ENCODE measurements around the gene ETV1. TPM values are rescaled to one million over a fixed set of nuclear protein-coding genes. Genes with fewer than 3 reads are reported as not detected.

The ETV1 gene
- total RNA-seq, 1 donor from 2014 or later, result 4.2 TPM

- no peaks in the 10 kb centered on the region for H3K27me3 ChIP-seq
- intact Hi-C loops (cut with DNase I), result no loop called here
- H3K4me3 ChIP-seq, result no peak overlapping the region
- TF ChIP-seq POLR2A (IDR thresholded peaks at IDR 0.05), result no peak
- TF ChIP-seq, protein P1, sequence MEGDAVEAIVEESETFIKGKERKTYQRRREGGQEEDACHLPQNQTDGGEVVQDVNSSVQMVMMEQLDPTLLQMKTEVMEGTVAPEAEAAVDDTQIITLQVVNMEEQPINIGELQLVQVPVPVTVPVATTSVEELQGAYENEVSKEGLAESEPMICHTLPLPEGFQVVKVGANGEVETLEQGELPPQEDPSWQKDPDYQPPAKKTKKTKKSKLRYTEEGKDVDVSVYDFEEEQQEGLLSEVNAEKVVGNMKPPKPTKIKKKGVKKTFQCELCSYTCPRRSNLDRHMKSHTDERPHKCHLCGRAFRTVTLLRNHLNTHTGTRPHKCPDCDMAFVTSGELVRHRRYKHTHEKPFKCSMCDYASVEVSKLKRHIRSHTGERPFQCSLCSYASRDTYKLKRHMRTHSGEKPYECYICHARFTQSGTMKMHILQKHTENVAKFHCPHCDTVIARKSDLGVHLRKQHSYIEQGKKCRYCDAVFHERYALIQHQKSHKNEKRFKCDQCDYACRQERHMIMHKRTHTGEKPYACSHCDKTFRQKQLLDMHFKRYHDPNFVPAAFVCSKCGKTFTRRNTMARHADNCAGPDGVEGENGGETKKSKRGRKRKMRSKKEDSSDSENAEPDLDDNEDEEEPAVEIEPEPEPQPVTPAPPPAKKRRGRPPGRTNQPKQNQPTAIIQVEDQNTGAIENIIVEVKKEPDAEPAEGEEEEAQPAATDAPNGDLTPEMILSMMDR (IDR thresholded peaks at IDR 0.05), result no peak
- no peak for TF ChIP-seq POLR2AphosphoS5 (IDR thresholded peaks at IDR 0.05; ENCODE audit: insufficient read depth in 1 of 2, low read depth in 1 of 2)
- no peaks in the 10 kb centered on the region for H3K9me3 ChIP-seq
- no peaks in the 10 kb centered on the region for H3K4me1 ChIP-seq
- H3K27ac ChIP-seq, result no peak overlapping the region
- DNase-seq (ENCODE audit: extremely low spot score in 2 of 2), result no peak
- H3K36me3 ChIP-seq, result no peaks in the 10 kb centered on the region
Observed at GRCh38 chr7:13894377-13894776, 95.1 kb downstream of the ETV1 start.

GRCh38 chr7:13890793-13891192 is 98.7 kb downstream of the ETV1 start:
- no peaks in the 10 kb centered on the region for H3K27me3 ChIP-seq
- no peaks in the 10 kb centered on the region for H3K36me3 ChIP-seq
- no peaks in the 10 kb centered on the region for H3K9me3 ChIP-seq
- no peak overlapping the region for H3K4me3 ChIP-seq
- no peak overlapping the region for H3K27ac ChIP-seq
- DNase-seq (ENCODE audit: extremely low spot score in 2 of 2), result no peak
- intact Hi-C loops (cut with DNase I), result no loop called here
- TF ChIP-seq POLR2A (IDR thresholded peaks at IDR 0.05), result no peak
- no peak for TF ChIP-seq POLR2AphosphoS5 (IDR thresholded peaks at IDR 0.05; ENCODE audit: insufficient read depth in 1 of 2, low read depth in 1 of 2)
- TF ChIP-seq, protein P1 (IDR thresholded peaks at IDR 0.05), result no peak
- no peaks in the 10 kb centered on the region for H3K4me1 ChIP-seq

- intact Hi-C loops (cut with DNase I), result no loop called here
- Histone ChIP-seq H3K27ac (no peak overlapping the region), H3K4me3 (no peak overlapping the region), H3K4me1 (no peaks in the 10 kb centered on the region), H3K36me3 (no peaks in the 10 kb centered on the region), H3K27me3 (no peaks in the 10 kb centered on the region), H3K9me3 (no peaks in the 10 kb centered on the region)
- TF ChIP-seq, protein P1 (IDR thresholded peaks at IDR 0.05), result no peak
- TF ChIP-seq POLR2A (IDR thresholded peaks at IDR 0.05), result no peak
- TF ChIP-seq POLR2AphosphoS5 (IDR thresholded peaks at IDR 0.05; ENCODE audit: insufficient read depth in 1 of 2, low read depth in 1 of 2), result no peak
- no peak for DNase-seq (ENCODE audit: extremely low spot score in 2 of 2)
Observed at GRCh38 chr7:13886356-13886755, 103.1 kb downstream of the ETV1 start.

DNA sequence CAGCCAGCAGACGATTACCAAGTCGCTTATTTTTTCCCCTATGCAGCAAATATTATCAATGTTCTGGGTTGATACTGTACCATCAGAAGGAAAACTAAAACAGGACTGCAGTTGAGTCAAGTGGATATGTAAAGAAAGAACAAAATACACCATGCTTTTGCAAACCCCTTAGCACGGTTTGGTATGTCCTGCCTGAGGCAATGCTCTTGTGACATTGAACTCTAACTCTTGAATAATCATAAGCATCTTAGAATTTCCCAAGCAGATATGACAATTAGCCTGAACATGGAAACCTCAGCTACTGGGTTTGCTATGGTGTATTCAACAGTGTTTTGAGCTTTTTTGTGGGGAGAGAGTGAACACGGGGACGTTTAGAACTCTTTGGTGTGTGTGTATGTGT is 107.4 kb downstream of the ETV1 start:
- Histone ChIP-seq H3K27ac (no peak overlapping the region), H3K4me3 (no peak overlapping the region), H3K9me3 (no peaks in the 10 kb centered on the region), H3K36me3 (no peaks in the 10 kb centered on the region), H3K27me3 (no peaks in the 10 kb centered on the region), H3K4me1 (no peaks in the 10 kb centered on the region)
- TF ChIP-seq POLR2AphosphoS5 (IDR thresholded peaks at IDR 0.05; ENCODE audit: insufficient read depth in 1 of 2, low read depth in 1 of 2) (no peak), POLR2A (IDR thresholded peaks at IDR 0.05) (no peak)
- TF ChIP-seq, protein P1 (IDR thresholded peaks at IDR 0.05), result no peak
- intact Hi-C loops (cut with DNase I), result no loop called here
- no peak for DNase-seq (ENCODE audit: extremely low spot score in 2 of 2)

- TF ChIP-seq, protein P1 (IDR thresholded peaks at IDR 0.05), result no peak
- TF ChIP-seq POLR2A (IDR thresholded peaks at IDR 0.05) (no peak), POLR2AphosphoS5 (IDR thresholded peaks at IDR 0.05; ENCODE audit: insufficient read depth in 1 of 2, low read depth in 1 of 2) (no peak)
- intact Hi-C loops (cut with DNase I), result no loop called here
- H3K4me1 ChIP-seq, result no peaks in the 10 kb centered on the region
Observed at GRCh38 chr7:13880789-13881188, 108.7 kb downstream of the ETV1 start.

More at GRCh38 chr7:13880789-13881188, 108.7 kb downstream of the ETV1 start:
- Histone ChIP-seq H3K36me3 (no peaks in the 10 kb centered on the region), H3K27me3 (no peaks in the 10 kb centered on the region), H3K4me3 (no peak overlapping the region), H3K9me3 (no peaks in the 10 kb centered on the region), H3K27ac (no peak overlapping the region)
- DNase-seq (ENCODE audit: extremely low spot score in 2 of 2), result no peak
